Peyer's patch (tissue), 4 donors: ENCODE results near the gene NAA15.

Source experiments
- CTCF ChIP-seq, 6 experiments: fragments of 450-650 bp in 4 of 6; fragments of 200-600 bp in 2 of 6; sonication (generic) in 1 of 6; IDR thresholded peaks; one replicate each; pipeline ENCODE4 v1.5.1; 2017 to 2019; ENCODE audit warnings: antibody characterized with exemption in 6 of 6, mild to moderate bottlenecking in 3 of 6, moderate library complexity in 1 of 6
- POLR2A ChIP-seq, 2 donors: fragments of 450-650 bp; IDR thresholded peaks; one replicate each; pipeline ENCODE4 v1.5.1; 2017; ENCODE audit warnings: antibody characterized with exemption in 2 of 2, mild to moderate bottlenecking in 2 of 2, moderate library complexity in 2 of 2

- TF ChIP-seq CTCF (IDR thresholded peaks at IDR 0.05), result no peak
- no peak for TF ChIP-seq POLR2A (IDR thresholded peaks at IDR 0.05)
Observed at GRCh38 chr4:139419388-139419914, 118.1 kb downstream of the NAA15 start.
